T-helper 17 cell (primary cell): Measurements from ENCODE around the gene ZNF236. TPM values are rescaled to one million over a fixed set of nuclear protein-coding genes. Genes with fewer than 3 reads are reported as not detected.
A peak's percentile ranks its signal among the peaks of the same experiment; 100 is the strongest.

Experiments
- ATAC-seq: fragments of 150-1000 bp; cut with Tn5 transposase; 2 replicates; pipeline ENCODE4 v1.10.0; 2021; ENCODE audit warnings: mild to moderate bottlenecking, moderate library complexity
- DNase-seq, 3 donors: peaks; one replicate each; pipeline versions ENCODE4 v3.0.0 to v3.0.0-alpha.2; 2020 to 2021
- H3K9me3 ChIP-seq: one replicate; pipeline ENCODE4 v1.7.0; 2013; ENCODE audit warnings: low read length, mild to moderate bottlenecking; ENCODE audit not compliant: control insufficient read depth, poor library complexity, severe bottlenecking
- H3K27ac Mint-ChIP-seq: one replicate; pipeline ENCODE4 v1.8.0; 2022; ENCODE audit warnings: mild to moderate bottlenecking, moderate library complexity, mixed read lengths
- H3K27me3 Mint-ChIP-seq: one replicate; pipeline ENCODE4 v1.8.0; 2022; ENCODE audit warnings: mixed read lengths
- H3K36me3 Mint-ChIP-seq: one replicate; pipeline ENCODE4 v1.8.0; 2022; ENCODE audit warnings: low read depth, mixed read lengths
- H3K4me1 Mint-ChIP-seq: one replicate; pipeline ENCODE4 v1.8.0; 2022; ENCODE audit warnings: mild to moderate bottlenecking, mixed read lengths
- H3K4me3 Mint-ChIP-seq: one replicate; pipeline ENCODE4 v1.8.0; 2022; ENCODE audit warnings: mild to moderate bottlenecking, moderate library complexity, mixed read lengths
- total RNA-seq, 4 donors: library from RNA in 2 of 4; stranded (reverse) in 2 of 4; gene quantifications; one replicate each; pipeline ENCODE4 v1.2.3 and lab custom pipeline; 2022 to 2026

The ZNF236 gene
- total RNA-seq, 2 donors from 2014 or later = 29.5 to 29.9 TPM

- no peak overlapping the region for H3K27ac Mint-ChIP-seq
- ATAC-seq (no peak), DNase-seq (no peak)
- peaks cover 9% of the 10 kb centered on the region for H3K4me1 Mint-ChIP-seq
- H3K36me3 Mint-ChIP-seq = peaks cover 8% of the 10 kb centered on the region
- no peaks in the 10 kb centered on the region for H3K9me3 ChIP-seq
- no peak overlapping the region for H3K4me3 Mint-ChIP-seq
- no peaks in the 10 kb centered on the region for H3K27me3 Mint-ChIP-seq
Observed at GRCh38 chr18:76882146-76882545, 59.8 kb downstream of the ZNF236 start.

DNA sequence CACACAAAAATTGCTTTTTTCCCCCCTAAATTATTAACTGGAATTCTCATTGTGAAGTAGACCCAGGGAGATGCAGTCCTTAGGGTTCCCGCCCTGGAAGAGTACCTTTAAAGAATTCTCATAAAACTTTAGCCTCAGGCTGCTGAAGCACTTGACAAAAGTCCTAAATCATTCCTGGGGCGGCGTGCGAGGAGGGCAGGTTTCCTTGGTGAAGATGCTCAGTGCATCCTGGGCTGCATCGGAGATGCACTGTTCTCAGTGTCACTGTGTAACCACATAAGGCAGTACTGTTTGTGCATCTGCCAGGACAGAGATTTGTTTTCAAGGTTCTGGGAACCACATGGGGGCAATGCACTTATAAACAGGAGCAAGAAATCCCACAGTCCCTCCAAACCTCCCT is 62.6 kb downstream of the ZNF236 start:
- no peak for ATAC-seq
- H3K4me1 Mint-ChIP-seq = peaks cover 12% of the 10 kb centered on the region
- no peak for DNase-seq
- H3K36me3 Mint-ChIP-seq = peaks cover 13% of the 10 kb centered on the region
- no peak overlapping the region for H3K4me3 Mint-ChIP-seq
- no peaks in the 10 kb centered on the region for H3K9me3 ChIP-seq
- H3K27me3 Mint-ChIP-seq = no peaks in the 10 kb centered on the region
- no peak overlapping the region for H3K27ac Mint-ChIP-seq

DNA sequence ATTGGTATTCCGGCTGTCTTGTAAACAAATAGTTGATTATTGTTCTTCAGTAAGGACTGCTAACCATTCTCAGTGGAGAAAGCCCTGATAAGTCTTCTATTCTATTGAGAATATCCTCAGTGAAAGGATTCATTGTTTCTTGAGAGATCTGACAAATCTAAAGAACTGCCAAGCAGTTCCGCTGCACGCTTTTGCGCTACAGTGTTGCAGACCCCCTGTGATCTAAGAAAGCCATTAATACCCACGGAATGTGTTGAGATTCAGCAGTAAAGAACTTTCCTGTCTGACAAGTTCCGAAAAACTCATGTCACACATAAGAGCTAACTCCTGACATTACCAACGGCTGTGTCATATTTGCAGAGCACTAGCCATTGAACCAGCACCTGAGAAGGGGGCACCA is 63.8 kb downstream of the ZNF236 start:
- H3K9me3 ChIP-seq = no peaks in the 10 kb centered on the region
- Mint-ChIP-seq H3K36me3 (peaks cover 13% of the 10 kb centered on the region), H3K4me3 (no peak overlapping the region), H3K4me1 (peaks cover 12% of the 10 kb centered on the region), H3K27me3 (no peaks in the 10 kb centered on the region), H3K27ac (no peak overlapping the region)
- DNase-seq (no peak), ATAC-seq (no peak)

GRCh38 chr18:76889091-76889699 is 66.8 kb downstream of the ZNF236 start:
- no peak for DNase-seq
- H3K36me3 Mint-ChIP-seq = peaks cover 5% of the 10 kb centered on the region
- H3K27ac Mint-ChIP-seq = no peak overlapping the region
- no peak overlapping the region for H3K4me3 Mint-ChIP-seq
- ATAC-seq = no peak
- no peaks in the 10 kb centered on the region for H3K27me3 Mint-ChIP-seq
- H3K4me1 Mint-ChIP-seq = peaks cover 6% of the 10 kb centered on the region
- H3K9me3 ChIP-seq = no peaks in the 10 kb centered on the region

DNA sequence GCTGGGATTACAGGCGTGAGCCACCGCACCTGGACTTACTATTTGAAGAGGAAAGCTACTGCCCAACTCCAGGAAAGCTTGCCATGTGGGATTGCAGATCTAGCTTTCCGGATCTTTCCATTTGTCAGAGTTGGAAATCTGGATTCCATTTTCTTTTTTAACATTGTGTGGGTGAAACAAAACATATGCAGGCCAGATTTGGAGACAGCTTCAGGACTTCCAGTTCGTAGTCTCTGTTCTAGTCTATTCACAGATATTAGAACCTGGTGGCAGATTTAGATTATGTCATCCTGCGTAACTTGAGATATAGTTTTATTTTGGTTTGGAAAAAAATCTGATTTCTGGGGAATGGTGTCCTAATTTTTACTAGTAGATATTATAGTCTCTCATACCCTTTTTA is 70.5 kb downstream of the ZNF236 start:
- H3K27me3 Mint-ChIP-seq = no peaks in the 10 kb centered on the region
- H3K36me3 Mint-ChIP-seq = peaks cover 5% of the 10 kb centered on the region
- ATAC-seq = no peak
- DNase-seq = no peak
- peaks cover 3% of the 10 kb centered on the region for H3K4me1 Mint-ChIP-seq
- H3K4me3 Mint-ChIP-seq = no peak overlapping the region
- no peaks in the 10 kb centered on the region for H3K9me3 ChIP-seq
- H3K27ac Mint-ChIP-seq = no peak overlapping the region

DNA sequence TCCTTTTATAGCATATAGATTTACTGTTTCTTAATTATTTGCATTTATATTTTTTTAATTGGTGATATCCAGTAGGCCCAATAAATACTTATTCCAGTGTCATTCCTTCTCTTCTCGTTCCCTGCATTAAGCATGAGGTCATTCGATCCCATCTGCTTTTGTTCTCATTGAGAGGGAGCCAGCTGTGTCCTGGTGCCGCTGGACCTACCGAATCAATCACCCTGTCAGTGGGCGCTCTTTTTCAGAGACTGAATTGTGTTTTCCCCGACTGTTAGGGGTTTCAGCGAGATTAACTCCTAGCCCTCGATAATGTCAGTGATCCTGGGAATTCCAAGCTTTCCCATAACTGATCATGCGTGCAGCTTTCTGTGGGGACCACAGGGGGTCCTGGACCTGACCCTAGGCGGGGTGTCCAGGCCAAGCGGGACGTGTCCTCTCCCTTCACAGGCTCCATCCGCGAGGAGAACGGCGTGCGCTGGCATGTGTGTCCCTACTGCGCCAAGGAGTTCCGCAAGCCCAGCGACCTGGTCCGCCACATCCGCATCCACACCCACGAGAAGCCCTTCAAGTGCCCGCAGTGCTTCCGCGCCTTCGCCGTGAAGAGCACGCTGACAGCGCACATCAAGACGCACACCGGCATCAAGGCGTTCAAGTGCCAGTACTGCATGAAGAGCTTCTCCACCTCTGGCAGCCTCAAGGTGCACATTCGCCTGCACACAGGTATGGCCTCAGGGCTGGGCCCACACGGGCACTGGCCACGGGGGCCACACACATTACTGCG is 72.4 kb downstream of the ZNF236 start:
- H3K4me1 Mint-ChIP-seq = no peaks in the 10 kb centered on the region
- H3K27me3 Mint-ChIP-seq = no peaks in the 10 kb centered on the region
- no peak overlapping the region for H3K27ac Mint-ChIP-seq
- no peaks in the 10 kb centered on the region for H3K9me3 ChIP-seq
- peaks cover 2% of the 10 kb centered on the region for H3K36me3 Mint-ChIP-seq
- no peak for ATAC-seq
- H3K4me3 Mint-ChIP-seq = no peak overlapping the region
- DNase-seq = no peak

GRCh38 chr18:76895498-76895897 is 73.1 kb downstream of the ZNF236 start:
- no peaks in the 10 kb centered on the region for H3K27me3 Mint-ChIP-seq
- peaks cover 2% of the 10 kb centered on the region for H3K36me3 Mint-ChIP-seq
- H3K4me1 Mint-ChIP-seq = no peaks in the 10 kb centered on the region

GRCh38 chr18:76896677-76897076 is 74.3 kb downstream of the ZNF236 start:
- H3K27ac Mint-ChIP-seq = no peak overlapping the region
- H3K4me3 Mint-ChIP-seq = no peak overlapping the region
- no peaks in the 10 kb centered on the region for H3K27me3 Mint-ChIP-seq
- ATAC-seq (no peak), DNase-seq (no peak)
- peaks cover 2% of the 10 kb centered on the region for H3K36me3 Mint-ChIP-seq
- no peaks in the 10 kb centered on the region for H3K4me1 Mint-ChIP-seq
- no peaks in the 10 kb centered on the region for H3K9me3 ChIP-seq

More at GRCh38 chr18:76895498-76895897, 73.1 kb downstream of the ZNF236 start:
- no peak for ATAC-seq
- no peak for DNase-seq
- H3K9me3 ChIP-seq = no peaks in the 10 kb centered on the region
- Mint-ChIP-seq H3K4me3 (no peak overlapping the region), H3K27ac (no peak overlapping the region)

DNA sequence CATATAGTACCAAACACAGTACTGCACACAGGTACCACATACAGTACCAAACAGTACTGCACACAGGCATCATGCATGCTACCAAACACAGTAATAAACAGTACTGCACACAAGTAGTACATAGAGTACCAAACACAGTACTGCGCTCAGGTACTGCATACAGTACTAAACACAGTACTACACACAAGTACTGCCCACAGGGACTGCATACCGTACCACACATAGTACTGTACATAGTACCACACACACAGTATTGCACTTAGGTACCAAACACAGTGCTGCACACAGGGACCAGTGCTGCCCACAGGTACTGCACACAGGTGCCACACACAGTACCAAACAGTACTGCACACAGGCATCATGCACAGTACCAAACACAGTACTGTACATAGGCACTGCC is 74.9 kb downstream of the ZNF236 start:
- no peak for ATAC-seq

DNA sequence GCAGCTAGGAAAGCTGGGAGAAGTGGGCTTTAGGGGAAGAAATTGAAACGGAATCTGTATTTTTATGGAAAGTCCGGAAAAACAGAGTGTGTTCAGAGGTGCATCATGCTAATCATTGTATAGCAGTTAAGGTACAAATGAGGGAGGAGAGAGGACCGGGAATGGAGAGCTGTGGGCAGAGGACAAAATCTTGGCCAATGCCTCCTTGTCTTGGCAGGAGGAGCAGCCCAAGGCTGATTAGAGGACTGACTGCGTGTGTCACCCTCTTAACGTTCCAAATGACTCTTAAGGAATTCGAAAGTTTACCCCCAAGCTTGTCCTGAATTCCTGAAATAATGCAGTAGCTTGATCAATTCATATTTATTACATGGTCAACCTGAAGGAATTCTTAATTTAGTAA is 81.0 kb downstream of the ZNF236 start:
- H3K9me3 ChIP-seq = no peaks in the 10 kb centered on the region
- peaks cover 8% of the 10 kb centered on the region for H3K36me3 Mint-ChIP-seq
- H3K4me3 Mint-ChIP-seq = no peak overlapping the region
- peaks cover 9% of the 10 kb centered on the region for H3K4me1 Mint-ChIP-seq
- no peaks in the 10 kb centered on the region for H3K27me3 Mint-ChIP-seq
- peak overlapping the region; percentile 82 for H3K27ac Mint-ChIP-seq
- ATAC-seq (no peak), DNase-seq (no peak)

More for the DNA sequence above, 74.9 kb downstream of the ZNF236 start:
- DNase-seq = no peak
- Mint-ChIP-seq H3K27ac (no peak overlapping the region), H3K4me3 (no peak overlapping the region), H3K36me3 (peaks cover 4% of the 10 kb centered on the region), H3K4me1 (peaks cover 2% of the 10 kb centered on the region), H3K27me3 (no peaks in the 10 kb centered on the region)
- H3K9me3 ChIP-seq = no peaks in the 10 kb centered on the region

- no peak overlapping the region for H3K27ac Mint-ChIP-seq
- peaks cover 6% of the 10 kb centered on the region for H3K36me3 Mint-ChIP-seq
- no peaks in the 10 kb centered on the region for H3K27me3 Mint-ChIP-seq
- no peak overlapping the region for H3K4me3 Mint-ChIP-seq
- no peak for DNase-seq
- peaks cover 9% of the 10 kb centered on the region for H3K4me1 Mint-ChIP-seq
- H3K9me3 ChIP-seq = no peaks in the 10 kb centered on the region
- ATAC-seq = no peak
Observed at GRCh38 chr18:76905821-76906220, 83.5 kb downstream of the ZNF236 start.

DNA sequence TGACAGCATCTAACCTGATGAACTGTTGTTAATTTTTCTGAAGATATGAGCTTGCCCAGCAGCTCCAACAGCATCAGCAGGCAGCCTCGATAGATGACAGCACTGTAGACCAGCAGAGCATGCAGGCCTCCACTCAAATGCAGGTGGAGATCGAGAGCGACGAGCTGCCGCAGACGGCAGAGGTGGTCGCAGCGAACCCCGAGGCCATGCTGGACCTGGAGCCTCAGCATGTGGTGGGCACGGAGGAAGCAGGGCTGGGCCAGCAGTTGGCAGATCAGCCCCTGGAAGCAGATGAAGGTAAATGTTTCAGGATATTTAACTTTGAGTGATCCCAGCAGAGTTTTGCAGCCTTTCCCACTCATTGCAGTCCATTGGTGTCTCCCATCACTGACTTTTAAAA is 85.9 kb downstream of the ZNF236 start:
- no peak overlapping the region for H3K27ac Mint-ChIP-seq
- no peak for DNase-seq
- no peaks in the 10 kb centered on the region for H3K9me3 ChIP-seq
- H3K4me3 Mint-ChIP-seq = no peak overlapping the region
- no peaks in the 10 kb centered on the region for H3K27me3 Mint-ChIP-seq
- no peak for ATAC-seq
- H3K4me1 Mint-ChIP-seq = peaks cover 4% of the 10 kb centered on the region
- H3K36me3 Mint-ChIP-seq = no peaks in the 10 kb centered on the region

- Mint-ChIP-seq H3K27me3 (no peaks in the 10 kb centered on the region), H3K4me1 (peaks cover 4% of the 10 kb centered on the region), H3K4me3 (no peak overlapping the region), H3K36me3 (no peaks in the 10 kb centered on the region), H3K27ac (no peak overlapping the region)
- ATAC-seq (no peak), DNase-seq (no peak)
- H3K9me3 ChIP-seq = no peaks in the 10 kb centered on the region
Observed at GRCh38 chr18:76909439-76909838, 87.1 kb downstream of the ZNF236 start.

DNA sequence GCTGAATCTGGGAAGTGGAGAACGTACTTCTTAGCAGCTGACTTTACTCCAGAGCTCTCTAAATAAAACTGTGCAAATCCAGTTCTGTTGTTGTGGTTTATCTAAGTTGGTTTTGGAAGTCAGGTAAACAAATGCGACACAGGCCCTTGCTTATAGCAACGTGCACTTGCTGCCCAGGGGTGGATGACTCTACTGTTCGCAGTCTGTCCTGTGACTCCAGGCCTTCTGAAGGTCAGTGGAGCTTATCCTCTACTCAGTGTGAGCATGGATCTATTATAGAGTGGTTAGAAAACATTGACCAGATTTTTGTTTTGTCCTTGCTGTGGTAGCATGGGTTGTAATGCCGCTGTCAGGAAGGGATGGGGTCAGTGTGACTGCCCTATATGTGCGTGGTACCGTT is 89.1 kb downstream of the ZNF236 start:
- Mint-ChIP-seq H3K4me3 (no peak overlapping the region), H3K27me3 (no peaks in the 10 kb centered on the region), H3K4me1 (peaks cover 3% of the 10 kb centered on the region), H3K27ac (no peak overlapping the region), H3K36me3 (no peaks in the 10 kb centered on the region)
- ATAC-seq (no peak), DNase-seq (no peak)
- H3K9me3 ChIP-seq = no peaks in the 10 kb centered on the region
